Esophagus squamous epithelium (tissue), 4 donors: ENCODE results near the gene ANO2.

ENCODE experiments used
- CTCF ChIP-seq, 6 experiments: fragments of 450-650 bp in 4 of 6; fragments of 200-600 bp in 2 of 6; sonication (generic) in 2 of 6; IDR thresholded peaks; one replicate each; pipeline ENCODE4 v1.5.1; 2016 to 2019; ENCODE audit warnings: antibody characterized with exemption in 6 of 6, mild to moderate bottlenecking in 4 of 6, moderate library complexity in 4 of 6
- POLR2A ChIP-seq, 4 donors: fragments of 450-650 bp; IDR thresholded peaks; one replicate each; pipeline ENCODE4 v1.6.1; 2017; ENCODE audit warnings: antibody characterized with exemption in 4 of 4, mild to moderate bottlenecking in 4 of 4, moderate library complexity in 3 of 4

- TF ChIP-seq CTCF (IDR thresholded peaks at IDR 0.05) = no peak
- TF ChIP-seq POLR2A (IDR thresholded peaks at IDR 0.05) = no peak
These were observed 291.0 kb downstream of the ANO2 start for GRCh38 chr12:5654019-5654418.
